Kidney (tissue), 14 donors: ENCODE results near the gene GRAMD1A. TPM values are rescaled to one million over a fixed set of nuclear protein-coding genes. Genes with fewer than 3 reads are reported as not detected.
"Not testable (repeated sequence)": the region's sequence is repeated elsewhere in the genome, so short reads cannot be mapped to it uniquely, and the experiment has no call there.

Experiments
- DNase-seq, 5 donors: peaks; one replicate each; pipeline ENCODE4 v3.0.0-alpha.2; 2013 to 2020
- FAIRE-seq: peaks from 2 replicates; lab custom pipeline; 2012; peaks lifted over from hg19 to GRCh38; lab: Jason Lieb, UNC
- H3K27ac ChIP-seq, 2 donors: one replicate each; pipeline ENCODE4 v1.7.0; 2013; ENCODE audit warnings: low read depth in 2 of 2, low read length in 2 of 2, inconsistent platforms in 1 of 2
- H3K27me3 ChIP-seq: one replicate; pipeline ENCODE4 v1.7.1; 2013; ENCODE audit warnings: low read length, inconsistent platforms; ENCODE audit not compliant: control insufficient read depth, insufficient read depth
- H3K36me3 ChIP-seq, 3 donors: one replicate each; pipeline versions ENCODE4 v1.7.0 to v1.7.1; 2013; ENCODE audit warnings: low read length in 3 of 3, control low read depth in 1 of 3, inconsistent platforms in 1 of 3; ENCODE audit not compliant: insufficient read depth in 3 of 3, control insufficient read depth in 2 of 3
- H3K4me1 ChIP-seq, 3 donors: one replicate each; pipeline versions ENCODE4 v1.7.0 to v1.7.1; 2013; ENCODE audit warnings: low read length in 3 of 3, inconsistent platforms in 1 of 3, low read depth in 1 of 3; ENCODE audit not compliant: control insufficient read depth in 2 of 3, insufficient read depth in 2 of 3
- H3K4me3 ChIP-seq, 3 donors: one replicate each; pipeline versions ENCODE4 v1.7.0 to v1.8.1; 2013; ENCODE audit warnings: low read length in 3 of 3, control low read depth in 1 of 3, inconsistent platforms in 1 of 3
- H3K9ac ChIP-seq, 3 donors: one replicate each; pipeline versions ENCODE4 v1.7.0 to v1.7.1; 2013; ENCODE audit warnings: low read length in 3 of 3, control low read depth in 1 of 3, inconsistent platforms in 1 of 3
- H3K9me3 ChIP-seq, 3 donors: one replicate each; pipeline versions ENCODE4 v1.7.0 to v1.7.1; 2013; ENCODE audit warnings: low read length in 3 of 3, control low read depth in 1 of 3, inconsistent platforms in 1 of 3; ENCODE audit not compliant: control insufficient read depth in 2 of 3, insufficient read depth in 1 of 3
- intact Hi-C: fragments of 100-400 bp; cut with DNase I; formaldehyde crosslinking; loops from one replicate; pipeline ENCODE4 v1.11.1; 2022
- polyA plus RNA-seq: library from polyadenylated mRNA; stranded (reverse); fragments of 350-450 nt; fragmentation: Illumina TruSeq; extraction: RNeasy Lipid Tissue Mini Kit (QIAGEN cat#74804); gene quantifications from one replicate; pipeline ENCODE4 v1.2.3, GENCODE V29; 2014; ENCODE audit warnings: low read depth, low replicate concordance; ENCODE audit not compliant: insufficient read depth
- total RNA-seq: library from RNA; stranded (reverse); fragmentation: NEBNext Ultra II Directional; extraction: Animal tissue kit (Norgen Biotek cat#: 25700); gene quantifications from one replicate; pipeline ENCODE4 v1.2.1, GENCODE V29; 2021
- TF ChIP-seq, protein P1 (sequence below): IDR thresholded peaks from 3 replicates; pipeline ENCODE4 v1.5.1; 2012; ENCODE audit warnings: mild to moderate bottlenecking, moderate library complexity, borderline replicate concordance; ENCODE audit not compliant: insufficient read depth; ENCODE audit errors: extremely low read depth
- donor health status: control.
- donor health status: control.
- donor health status: control.
- donor health status: control.
- donor health status: control.
- donor health status: DM: yes; HTN: yes; CAD: no.
- donor health status: Normal renal cell carcinoma (clear cell type).

The GRAMD1A gene
- total and polyA plus RNA-seq, 2 donors from 2014 or later, result 29.8 to 87.3 TPM

DNA sequence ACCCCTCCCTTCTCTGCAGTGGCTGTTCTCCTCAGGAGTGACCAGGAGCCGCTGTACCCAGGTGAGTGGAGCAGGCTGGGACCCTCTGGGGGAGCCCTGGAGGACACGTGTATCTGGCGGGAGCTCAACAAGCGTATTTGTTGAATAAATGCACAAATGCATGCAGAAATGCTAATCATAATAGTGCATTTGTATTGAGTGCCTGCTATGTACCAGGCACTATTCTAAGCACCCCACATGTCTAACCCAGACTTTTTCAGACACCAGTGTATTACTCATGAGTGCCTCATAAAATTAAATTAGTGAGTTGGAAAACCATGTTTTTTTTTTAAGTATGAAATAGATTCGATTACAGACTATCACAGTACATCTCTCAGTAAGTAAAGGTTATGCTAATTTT lies 49.3 kb downstream of the GRAMD1A start:
- peaks cover 0 to 4% (median 0%) of the 10 kb centered on the region in 3 donors for H3K36me3 ChIP-seq
- peaks cover 0 to 19% (median 10%) of the 10 kb centered on the region in 3 donors for H3K4me1 ChIP-seq
- no peak overlapping the region for H3K4me3 ChIP-seq
- H3K9ac ChIP-seq, result no peak overlapping the region
- H3K27me3 ChIP-seq, result no peaks in the 10 kb centered on the region
- intact Hi-C loops, result no loop called here
- TF ChIP-seq, protein P1, sequence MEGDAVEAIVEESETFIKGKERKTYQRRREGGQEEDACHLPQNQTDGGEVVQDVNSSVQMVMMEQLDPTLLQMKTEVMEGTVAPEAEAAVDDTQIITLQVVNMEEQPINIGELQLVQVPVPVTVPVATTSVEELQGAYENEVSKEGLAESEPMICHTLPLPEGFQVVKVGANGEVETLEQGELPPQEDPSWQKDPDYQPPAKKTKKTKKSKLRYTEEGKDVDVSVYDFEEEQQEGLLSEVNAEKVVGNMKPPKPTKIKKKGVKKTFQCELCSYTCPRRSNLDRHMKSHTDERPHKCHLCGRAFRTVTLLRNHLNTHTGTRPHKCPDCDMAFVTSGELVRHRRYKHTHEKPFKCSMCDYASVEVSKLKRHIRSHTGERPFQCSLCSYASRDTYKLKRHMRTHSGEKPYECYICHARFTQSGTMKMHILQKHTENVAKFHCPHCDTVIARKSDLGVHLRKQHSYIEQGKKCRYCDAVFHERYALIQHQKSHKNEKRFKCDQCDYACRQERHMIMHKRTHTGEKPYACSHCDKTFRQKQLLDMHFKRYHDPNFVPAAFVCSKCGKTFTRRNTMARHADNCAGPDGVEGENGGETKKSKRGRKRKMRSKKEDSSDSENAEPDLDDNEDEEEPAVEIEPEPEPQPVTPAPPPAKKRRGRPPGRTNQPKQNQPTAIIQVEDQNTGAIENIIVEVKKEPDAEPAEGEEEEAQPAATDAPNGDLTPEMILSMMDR, result no peak
- no peaks in the 10 kb centered on the region for H3K9me3 ChIP-seq
- FAIRE-seq (no peak), DNase-seq (no peak)
- no peak overlapping the region for H3K27ac ChIP-seq

DNA sequence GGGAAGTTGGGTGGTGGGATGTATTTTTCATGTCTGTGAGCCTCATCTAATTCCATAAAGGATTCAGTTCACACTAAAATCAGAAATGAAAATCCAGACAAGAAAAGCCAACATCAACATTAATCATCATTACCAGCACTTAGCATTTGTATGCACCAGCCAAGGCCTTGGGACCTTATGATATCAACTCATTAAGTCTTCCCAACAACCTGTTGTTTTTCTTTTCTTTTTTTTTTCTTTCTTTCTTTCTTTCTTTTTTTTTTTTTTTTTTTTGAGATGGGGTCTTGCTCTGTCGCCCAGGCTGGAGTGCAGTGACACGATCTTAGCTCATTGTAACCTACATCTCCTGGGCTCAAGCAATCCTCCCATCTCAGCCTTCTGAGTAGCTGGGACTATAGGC lies 50.5 kb downstream of the GRAMD1A start:
- FAIRE-seq, DNase-seq, intact Hi-C loops: not testable (repeated sequence)

DNA sequence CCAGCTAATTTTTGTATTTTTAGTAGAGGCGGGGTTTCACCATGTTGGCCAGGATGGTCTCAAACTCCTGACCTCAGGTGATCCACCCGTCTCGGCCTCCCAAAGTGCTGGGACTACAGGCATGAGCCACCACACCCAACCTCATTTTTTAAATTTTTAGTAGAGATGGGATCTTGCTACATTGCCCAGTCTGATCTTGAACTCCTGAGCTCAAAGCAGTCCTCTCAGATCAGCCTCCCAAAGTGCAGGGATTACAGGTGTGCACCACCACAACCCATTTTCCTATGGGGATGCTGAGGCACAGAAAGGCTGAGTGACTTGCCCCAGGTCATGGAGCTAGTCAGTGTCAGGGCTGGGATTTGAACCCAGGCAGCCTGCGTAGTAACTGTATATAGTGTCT lies 51.1 kb downstream of the GRAMD1A start:
- H3K9me3 ChIP-seq, DNase-seq, H3K4me3 ChIP-seq, H3K9ac ChIP-seq, H3K4me1 ChIP-seq, FAIRE-seq, H3K36me3 ChIP-seq, H3K27me3 ChIP-seq, H3K27ac ChIP-seq, intact Hi-C loops: not testable (repeated sequence)

More for the DNA sequence above, 50.5 kb downstream of the GRAMD1A start:
- H3K4me1 ChIP-seq, H3K27ac ChIP-seq, H3K36me3 ChIP-seq, H3K9me3 ChIP-seq, H3K4me3 ChIP-seq, H3K27me3 ChIP-seq, H3K9ac ChIP-seq: not testable (repeated sequence)

DNA sequence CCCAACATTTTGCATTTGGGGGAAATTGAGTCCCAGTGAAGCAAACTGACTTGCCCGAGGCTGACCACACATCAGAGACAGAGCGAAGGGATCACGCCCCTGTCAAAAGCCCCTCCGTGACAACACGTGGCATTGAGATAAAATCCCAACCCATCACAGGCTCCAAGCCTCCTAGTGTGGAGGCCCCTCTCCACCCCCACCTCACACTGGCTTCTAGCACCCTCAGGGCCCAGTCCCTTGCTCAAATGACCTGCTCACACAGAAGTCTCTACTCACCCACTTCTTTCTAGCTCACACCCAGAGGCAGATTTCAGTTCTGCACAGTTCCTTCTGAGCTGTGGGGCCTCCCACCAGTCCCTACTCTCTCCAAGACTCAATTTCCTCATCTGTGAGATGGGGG lies 51.7 kb downstream of the GRAMD1A start:
- Histone ChIP-seq H3K27ac (no peak overlapping the region), H3K9me3 (no peaks in the 10 kb centered on the region), H3K36me3 (peaks cover 0 to 4% (median 0%) of the 10 kb centered on the region in 3 donors), H3K9ac (no peak overlapping the region), H3K27me3 (no peaks in the 10 kb centered on the region), H3K4me3 (no peak overlapping the region), H3K4me1 (peaks cover 0 to 5% (median 3%) of the 10 kb centered on the region in 3 donors)
- intact Hi-C loops, result no loop called here
- no peak for FAIRE-seq
- no peak for DNase-seq
- TF ChIP-seq, protein P1, result no peak
